A172 (cell line): ENCODE results near the gene ARL2BP. TPM values are rescaled to one million over a fixed set of nuclear protein-coding genes. Genes with fewer than 3 reads are reported as not detected.
A peak's percentile ranks its signal among the peaks of the same experiment; 100 is the strongest.
"Not testable (repeated sequence)": the region's sequence is repeated elsewhere in the genome, so short reads cannot be mapped to it uniquely, and the experiment has no call there.

Experiments used
- DNase-seq: peaks from one replicate; pipeline ENCODE4 v3.0.0-alpha.2; 2015; ENCODE audit warnings: low spot score
- total RNA-seq: library from RNA; depleted of rRNA; stranded (reverse); fragments of >200 nt; shearing (Covaris generic); gene quantifications from 2 replicates; pipeline ENCODE4 v1.2.3, GENCODE V29; 2014

Gene ARL2BP
- total RNA-seq, 1 experiment from 2014 or later, result 165 TPM

GRCh38 chr16:57263541-57264351 lies 18.7 kb downstream of the ARL2BP start:
- DNase-seq, result no peak

- DNase-seq, result no peak
Measured at GRCh38 chr16:57264381-57264780, 19.3 kb downstream of the ARL2BP start.

GRCh38 chr16:57264950-57265371 lies 19.9 kb downstream of the ARL2BP start:
- no peak for DNase-seq

GRCh38 chr16:57265850-57266530 lies 20.9 kb downstream of the ARL2BP start:
- peak; percentile 54 for DNase-seq

GRCh38 chr16:57266531-57267260 lies 21.6 kb downstream of the ARL2BP start:
- DNase-seq, result no peak

GRCh38 chr16:57267343-57267742 lies 22.3 kb downstream of the ARL2BP start:
- DNase-seq, result not testable (repeated sequence)

- DNase-seq, result peak; percentile 69
Measured at GRCh38 chr16:57268804-57269800, 24.0 kb downstream of the ARL2BP start.

GRCh38 chr16:57270221-57271062 lies 25.4 kb downstream of the ARL2BP start:
- DNase-seq, result no peak

GRCh38 chr16:57271063-57271345 lies 25.9 kb downstream of the ARL2BP start:
- DNase-seq, result no peak

GRCh38 chr16:57271867-57272495 lies 26.9 kb downstream of the ARL2BP start:
- DNase-seq, result no peak

GRCh38 chr16:57273359-57273758 lies 28.3 kb downstream of the ARL2BP start:
- DNase-seq, result no peak

- DNase-seq, result no peak
Measured at GRCh38 chr16:57273826-57274225, 28.8 kb downstream of the ARL2BP start.

GRCh38 chr16:57275946-57276345 lies 30.9 kb downstream of the ARL2BP start:
- not testable (repeated sequence) for DNase-seq

- DNase-seq, result peak; percentile 61
Measured at GRCh38 chr16:57276596-57276995, 31.5 kb downstream of the ARL2BP start.

- DNase-seq, result peak; percentile 96
Measured at GRCh38 chr16:57277586-57277985, 32.5 kb downstream of the ARL2BP start.

- DNase-seq, result no peak
Measured at GRCh38 chr16:57278494-57278893, 33.4 kb downstream of the ARL2BP start.

- DNase-seq, result no peak
Measured at GRCh38 chr16:57279780-57280638, 35.0 kb downstream of the ARL2BP start.

GRCh38 chr16:57281791-57282190 lies 36.7 kb downstream of the ARL2BP start:
- DNase-seq, result no peak
